HL-60 (cell line): ENCODE results near the gene LETM1.

Experiments
- DNase-seq, 2 experiments: peaks; one replicate each; pipeline ENCODE4 v3.0.0-alpha.2; 2010 to 2020; ENCODE audit warnings: low read depth in 1 of 2, low spot score in 1 of 2
- H3K27ac ChIP-seq: fragments of 250-450 bp; sonication (Bioruptor Pico); replicated peaks from 2 replicates; pipeline ENCODE4 v1.5.1; 2020; ENCODE audit warnings: mild to moderate bottlenecking, moderate library complexity
- H3K27me3 ChIP-seq: fragments of 250-450 bp; sonication (Bioruptor Pico); 2 replicates; pipeline ENCODE4 v1.5.1; 2021; ENCODE audit warnings: mild to moderate bottlenecking, moderate library complexity; ENCODE audit not compliant: insufficient read depth, poor library complexity, severe bottlenecking
- H3K4me3 ChIP-seq: replicated peaks from 2 replicates; pipeline ENCODE4 v1.5.1; 2011; ENCODE audit warnings: mild to moderate bottlenecking, control low read depth, low read length; ENCODE audit not compliant: insufficient read depth
- GABPA ChIP-seq: IDR thresholded peaks from 2 replicates; pipeline ENCODE4 v1.6.1; 2012; ENCODE audit warnings: low read depth
- POLR2AphosphoS5 ChIP-seq: IDR thresholded peaks from 2 replicates; pipeline ENCODE4 v1.6.1; 2012; ENCODE audit warnings: low read depth
- SPI1 ChIP-seq: IDR thresholded peaks from 2 replicates; pipeline ENCODE4 v1.6.1; 2012; ENCODE audit warnings: low read depth, mild to moderate bottlenecking, borderline replicate concordance
- TF ChIP-seq, protein P1 (sequence below): IDR thresholded peaks from one replicate; pipeline ENCODE4 v1.5.1; 2011; ENCODE audit warnings: low read length, control low read depth, inconsistent platforms; ENCODE audit not compliant: insufficient read depth
- TF ChIP-seq, protein P2 (sequence below): IDR thresholded peaks from 2 replicates; pipeline ENCODE4 v1.6.1; 2012; ENCODE audit warnings: low read depth; ENCODE audit not compliant: insufficient replicate concordance

LETM1 gene

DNA sequence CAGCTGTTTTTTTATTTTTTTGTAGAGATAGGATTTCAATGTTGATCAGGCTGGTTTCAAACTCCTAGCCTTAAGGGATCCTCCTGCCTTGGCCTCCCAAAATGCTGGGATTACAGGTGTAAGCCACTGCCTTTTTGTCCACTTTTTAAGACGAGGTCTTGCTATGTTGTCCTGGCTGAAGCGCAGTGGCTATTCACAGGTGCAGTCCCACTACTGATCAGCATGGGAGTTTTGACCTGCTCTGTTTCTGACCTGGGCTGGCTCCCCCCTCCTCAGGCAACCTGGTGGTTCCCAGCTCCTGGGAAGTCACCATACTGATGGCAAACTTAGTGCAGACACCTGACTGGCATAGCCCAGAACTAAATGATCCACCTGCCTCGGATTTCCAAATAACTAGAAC, 13.0 kb upstream of the LETM1 start:
- H3K27ac ChIP-seq = no peak overlapping the region
- TF ChIP-seq SPI1 (no peak), GABPA (no peak), POLR2AphosphoS5 (no peak)
- DNase-seq = no peak
- no peaks in the 10 kb centered on the region for H3K27me3 ChIP-seq
- H3K4me3 ChIP-seq = no peak overlapping the region

DNA sequence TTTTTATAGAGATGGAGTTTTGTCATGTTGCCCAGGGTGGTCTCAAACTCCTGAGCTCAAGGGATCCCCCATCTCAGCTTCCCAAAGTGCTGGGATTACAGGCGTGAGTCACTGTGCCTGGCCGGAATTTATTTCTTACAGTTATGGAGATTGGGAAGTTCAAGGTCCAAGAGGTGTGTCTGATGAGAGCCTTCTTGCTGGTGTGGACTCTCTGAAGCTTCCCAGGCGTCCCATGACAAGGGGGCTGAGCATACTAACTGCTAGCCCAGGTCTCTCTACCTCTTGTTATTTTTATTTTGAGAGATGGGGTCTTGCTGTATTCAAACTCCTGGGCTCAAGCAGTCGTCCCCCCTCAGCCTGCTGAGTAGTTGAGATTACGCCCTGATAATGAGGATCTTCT, 12.3 kb upstream of the LETM1 start:
- no peak overlapping the region for H3K27ac ChIP-seq
- DNase-seq = no peak
- no peaks in the 10 kb centered on the region for H3K27me3 ChIP-seq

DNA sequence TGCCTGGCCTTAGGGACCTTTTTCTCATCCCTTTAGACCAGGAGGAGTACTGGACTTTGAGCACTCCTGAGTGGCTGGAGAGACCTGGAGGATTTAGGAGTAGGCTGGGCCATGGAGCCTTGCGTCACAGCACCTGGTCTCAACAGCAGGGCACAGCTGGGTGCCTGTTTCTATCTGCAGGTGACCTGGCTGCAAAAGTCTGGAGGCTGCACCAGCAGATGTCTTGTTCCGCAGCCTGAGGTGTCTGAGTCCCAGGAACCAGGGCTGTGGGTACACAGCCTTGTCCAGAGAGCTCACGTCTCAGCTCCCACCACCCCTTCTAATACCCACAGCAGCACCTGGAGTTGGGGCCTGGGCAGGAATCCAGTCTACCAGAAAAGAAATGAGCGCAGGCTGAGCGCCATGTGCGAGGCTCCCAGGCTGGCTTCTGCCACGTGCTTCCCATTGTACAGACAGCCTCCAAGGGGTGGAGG, 10.3 kb upstream of the LETM1 start:
- Histone ChIP-seq H3K4me3 (no peak overlapping the region), H3K27me3 (no peaks in the 10 kb centered on the region), H3K27ac (no peak overlapping the region)
- no peak for TF ChIP-seq GABPA
- TF ChIP-seq SPI1 = no peak
- TF ChIP-seq POLR2AphosphoS5 = no peak
- TF ChIP-seq, protein P1, sequence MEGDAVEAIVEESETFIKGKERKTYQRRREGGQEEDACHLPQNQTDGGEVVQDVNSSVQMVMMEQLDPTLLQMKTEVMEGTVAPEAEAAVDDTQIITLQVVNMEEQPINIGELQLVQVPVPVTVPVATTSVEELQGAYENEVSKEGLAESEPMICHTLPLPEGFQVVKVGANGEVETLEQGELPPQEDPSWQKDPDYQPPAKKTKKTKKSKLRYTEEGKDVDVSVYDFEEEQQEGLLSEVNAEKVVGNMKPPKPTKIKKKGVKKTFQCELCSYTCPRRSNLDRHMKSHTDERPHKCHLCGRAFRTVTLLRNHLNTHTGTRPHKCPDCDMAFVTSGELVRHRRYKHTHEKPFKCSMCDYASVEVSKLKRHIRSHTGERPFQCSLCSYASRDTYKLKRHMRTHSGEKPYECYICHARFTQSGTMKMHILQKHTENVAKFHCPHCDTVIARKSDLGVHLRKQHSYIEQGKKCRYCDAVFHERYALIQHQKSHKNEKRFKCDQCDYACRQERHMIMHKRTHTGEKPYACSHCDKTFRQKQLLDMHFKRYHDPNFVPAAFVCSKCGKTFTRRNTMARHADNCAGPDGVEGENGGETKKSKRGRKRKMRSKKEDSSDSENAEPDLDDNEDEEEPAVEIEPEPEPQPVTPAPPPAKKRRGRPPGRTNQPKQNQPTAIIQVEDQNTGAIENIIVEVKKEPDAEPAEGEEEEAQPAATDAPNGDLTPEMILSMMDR = no peak
- TF ChIP-seq, protein P2, sequence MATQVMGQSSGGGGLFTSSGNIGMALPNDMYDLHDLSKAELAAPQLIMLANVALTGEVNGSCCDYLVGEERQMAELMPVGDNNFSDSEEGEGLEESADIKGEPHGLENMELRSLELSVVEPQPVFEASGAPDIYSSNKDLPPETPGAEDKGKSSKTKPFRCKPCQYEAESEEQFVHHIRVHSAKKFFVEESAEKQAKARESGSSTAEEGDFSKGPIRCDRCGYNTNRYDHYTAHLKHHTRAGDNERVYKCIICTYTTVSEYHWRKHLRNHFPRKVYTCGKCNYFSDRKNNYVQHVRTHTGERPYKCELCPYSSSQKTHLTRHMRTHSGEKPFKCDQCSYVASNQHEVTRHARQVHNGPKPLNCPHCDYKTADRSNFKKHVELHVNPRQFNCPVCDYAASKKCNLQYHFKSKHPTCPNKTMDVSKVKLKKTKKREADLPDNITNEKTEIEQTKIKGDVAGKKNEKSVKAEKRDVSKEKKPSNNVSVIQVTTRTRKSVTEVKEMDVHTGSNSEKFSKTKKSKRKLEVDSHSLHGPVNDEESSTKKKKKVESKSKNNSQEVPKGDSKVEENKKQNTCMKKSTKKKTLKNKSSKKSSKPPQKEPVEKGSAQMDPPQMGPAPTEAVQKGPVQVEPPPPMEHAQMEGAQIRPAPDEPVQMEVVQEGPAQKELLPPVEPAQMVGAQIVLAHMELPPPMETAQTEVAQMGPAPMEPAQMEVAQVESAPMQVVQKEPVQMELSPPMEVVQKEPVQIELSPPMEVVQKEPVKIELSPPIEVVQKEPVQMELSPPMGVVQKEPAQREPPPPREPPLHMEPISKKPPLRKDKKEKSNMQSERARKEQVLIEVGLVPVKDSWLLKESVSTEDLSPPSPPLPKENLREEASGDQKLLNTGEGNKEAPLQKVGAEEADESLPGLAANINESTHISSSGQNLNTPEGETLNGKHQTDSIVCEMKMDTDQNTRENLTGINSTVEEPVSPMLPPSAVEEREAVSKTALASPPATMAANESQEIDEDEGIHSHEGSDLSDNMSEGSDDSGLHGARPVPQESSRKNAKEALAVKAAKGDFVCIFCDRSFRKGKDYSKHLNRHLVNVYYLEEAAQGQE = no peak
- DNase-seq = no peak

More for the DNA sequence above, 12.3 kb upstream of the LETM1 start:
- TF ChIP-seq, protein P2 = no peak
- TF ChIP-seq, protein P1 = no peak
- TF ChIP-seq GABPA (no peak), POLR2AphosphoS5 (no peak), SPI1 (no peak)
- no peak overlapping the region for H3K4me3 ChIP-seq

DNA sequence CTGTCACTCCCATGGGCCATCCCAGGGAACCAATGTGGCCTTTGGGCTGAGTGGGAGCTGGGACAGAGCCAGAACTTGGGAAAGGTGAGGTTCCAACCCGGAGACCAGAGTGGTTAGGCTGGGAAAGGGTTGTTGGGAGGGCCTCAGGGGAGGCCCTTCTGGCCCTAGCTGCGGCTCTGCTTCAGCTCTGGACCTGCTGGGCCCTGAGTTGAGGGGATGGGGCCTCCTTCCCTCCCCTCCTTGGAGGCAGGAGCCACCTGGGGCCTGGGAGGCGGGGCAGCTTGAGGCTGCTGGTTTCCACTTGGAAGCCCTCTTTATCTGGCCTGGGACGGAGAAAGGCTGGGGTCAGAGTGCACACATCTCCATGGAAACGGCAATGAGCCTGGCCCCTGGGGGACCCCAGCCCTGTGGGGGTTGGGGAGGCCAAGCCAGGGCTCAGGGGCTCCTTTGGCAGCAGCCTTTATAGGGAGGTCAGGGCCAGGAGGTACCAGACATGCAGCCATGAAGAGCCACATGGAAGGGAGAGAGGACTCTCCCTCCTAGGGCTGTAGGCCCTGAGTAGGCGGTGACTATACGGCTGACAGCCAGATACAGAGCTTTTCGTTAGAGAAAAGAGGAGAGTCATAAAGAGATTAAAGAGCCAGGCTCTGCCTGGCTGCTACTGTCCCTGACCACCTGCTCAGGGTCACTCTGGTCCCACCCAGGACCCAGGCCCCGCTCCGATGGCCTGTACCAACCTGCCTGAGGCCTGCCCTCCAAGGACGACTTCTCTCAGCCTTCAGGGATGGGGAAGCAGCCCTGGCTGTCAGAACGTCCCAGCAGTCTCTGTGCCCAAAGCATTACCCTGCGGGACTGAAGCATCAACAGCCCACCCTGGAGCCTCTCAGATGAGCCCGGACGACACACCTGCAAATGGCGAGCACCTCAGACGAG, 8.4 kb upstream of the LETM1 start:
- no peak overlapping the region for H3K4me3 ChIP-seq
- H3K27ac ChIP-seq = no peak overlapping the region
- DNase-seq = no peak
- H3K27me3 ChIP-seq = no peaks in the 10 kb centered on the region
- no peak for TF ChIP-seq SPI1
- TF ChIP-seq, protein P2 = no peak
- TF ChIP-seq, protein P1 = no peak
- no peak for TF ChIP-seq GABPA
- no peak for TF ChIP-seq POLR2AphosphoS5
